Airway epithelial cell (primary cell): ENCODE data around the gene PLSCR1. TPM values are rescaled to one million over a fixed set of nuclear protein-coding genes. Genes with fewer than 3 reads are reported as not detected.

Experiments
- total RNA-seq: library from RNA; depleted of rRNA; stranded (reverse); fragments of >200 nt; gene quantifications from 2 replicates; pipeline ENCODE4 v1.2.3, GENCODE V29; 2015

Gene PLSCR1, protein sequence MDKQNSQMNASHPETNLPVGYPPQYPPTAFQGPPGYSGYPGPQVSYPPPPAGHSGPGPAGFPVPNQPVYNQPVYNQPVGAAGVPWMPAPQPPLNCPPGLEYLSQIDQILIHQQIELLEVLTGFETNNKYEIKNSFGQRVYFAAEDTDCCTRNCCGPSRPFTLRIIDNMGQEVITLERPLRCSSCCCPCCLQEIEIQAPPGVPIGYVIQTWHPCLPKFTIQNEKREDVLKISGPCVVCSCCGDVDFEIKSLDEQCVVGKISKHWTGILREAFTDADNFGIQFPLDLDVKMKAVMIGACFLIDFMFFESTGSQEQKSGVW
- total RNA-seq: 38.1 and 40.6 TPM in 2 replicates

DNA sequence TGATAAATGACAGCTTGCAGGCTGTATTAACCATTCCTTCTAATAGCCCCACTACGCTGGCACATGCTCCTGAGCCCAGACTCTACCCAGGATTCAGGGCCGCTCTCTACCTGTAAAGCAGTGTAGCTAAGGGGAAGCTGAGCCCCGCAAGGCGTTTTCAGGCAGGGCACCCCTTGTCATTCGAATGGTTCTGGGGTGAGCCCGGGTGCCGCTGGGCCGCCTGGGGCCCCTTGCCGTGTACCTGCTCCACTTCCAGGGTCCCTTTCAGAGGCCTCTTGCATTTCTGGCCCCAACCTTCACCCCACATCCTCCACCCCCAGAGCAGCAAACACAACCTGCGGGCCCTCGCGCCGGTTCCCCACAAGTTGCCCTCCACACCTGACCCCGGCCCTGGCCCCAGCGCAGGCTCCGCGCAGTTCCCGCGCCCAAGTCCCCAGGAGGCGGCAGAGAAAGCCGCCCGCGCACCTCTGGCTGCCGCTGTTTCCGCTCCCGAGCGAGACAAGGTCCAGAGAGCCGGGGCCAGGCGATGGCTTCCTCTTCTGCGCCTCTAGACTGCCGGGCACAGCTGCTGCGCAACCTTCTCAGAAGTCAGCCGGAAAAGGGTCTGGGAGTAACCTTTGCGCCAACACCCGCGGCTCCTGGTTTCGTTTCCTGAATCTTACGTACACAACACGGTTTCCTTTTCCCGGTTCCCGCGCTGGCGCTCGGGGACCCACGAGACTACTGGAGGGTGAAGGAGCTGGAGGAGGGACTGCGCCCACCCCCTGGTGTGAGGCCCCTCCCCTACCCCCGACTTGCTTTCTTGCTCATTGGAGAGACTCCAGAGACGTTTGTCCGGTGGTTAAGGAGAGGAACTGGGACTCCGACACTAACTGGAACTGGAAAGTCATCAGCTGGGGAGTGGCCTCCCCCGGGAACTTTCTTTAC, at the start of gene PLSCR1:
PLSCR1 (minus strand) TSS at position 606 of the 927 bp plus-strand sequence. CDS start 8,055 bp downstream, outside the sequence.

DNA sequence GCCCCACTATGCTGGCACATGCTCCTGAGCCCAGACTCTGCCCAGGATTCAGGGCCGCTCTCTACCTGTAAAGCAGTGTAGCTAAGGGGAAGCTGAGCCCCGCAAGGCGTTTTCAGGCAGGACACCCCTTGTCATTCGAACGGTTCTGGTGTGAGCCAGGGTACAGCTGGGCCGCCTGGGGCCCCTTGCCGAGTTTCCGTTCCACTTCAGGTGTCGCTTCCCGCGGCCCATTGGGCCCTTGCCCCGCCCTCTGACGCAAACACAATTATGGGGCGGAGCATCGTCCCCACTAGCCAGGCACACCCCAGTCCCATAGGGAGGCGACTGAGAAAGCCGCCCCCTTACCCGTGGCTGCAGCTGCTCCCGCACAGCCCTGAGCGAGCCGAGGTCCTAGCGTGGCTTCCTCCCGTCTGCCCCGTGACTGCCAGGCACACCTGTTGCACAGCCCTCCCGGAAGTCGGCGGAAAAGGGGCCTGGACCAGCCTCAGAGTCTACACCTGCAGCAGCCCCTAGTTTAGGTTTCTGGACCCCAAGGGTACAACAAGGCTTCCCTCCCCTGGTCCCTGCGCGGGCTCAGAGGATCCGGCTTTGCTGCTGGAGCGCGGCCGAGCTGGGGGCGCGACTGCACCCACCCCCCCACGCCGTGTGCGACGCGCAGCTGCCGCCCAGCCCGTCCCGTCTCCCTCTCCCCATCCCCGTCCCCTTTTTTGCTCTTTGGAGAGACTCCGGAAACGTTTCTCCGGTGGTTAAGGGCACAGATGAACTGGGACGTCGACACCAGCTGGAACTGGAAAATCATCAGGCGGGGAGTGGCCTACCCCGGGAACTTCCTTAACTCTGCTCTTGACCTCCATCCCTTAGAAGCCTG, 75.0 kb downstream of the PLSCR1 start, which contains the start of gene PLSCR2:
PLSCR2 (minus strand) TSS at position 412 of the 868 bp plus-strand sequence. CDS start 9,657 bp downstream, outside the sequence.

Other genes with a start within 250 kb of the PLSCR1 start
- not detected in 2 replicates for gene PLSCR2, start 75.0 kb downstream of the PLSCR1 start, total RNA-seq
- gene PLSCR5, start 60.7 kb upstream of the PLSCR1 start, total RNA-seq: not detected in 2 replicates